Liver (tissue), 9 donors: ENCODE measurements around the gene EDIL3. TPM values are rescaled to one million over a fixed set of nuclear protein-coding genes. Genes with fewer than 3 reads are reported as not detected.

Experiments
- DNase-seq: peaks from one replicate; pipeline ENCODE4 v3.0.0-alpha.2; 2017; ENCODE audit warnings: low spot score
- H3K27ac ChIP-seq, 2 donors: one replicate each; pipeline ENCODE4 v1.7.0; 2013; ENCODE audit warnings: inconsistent platforms in 2 of 2, low read length in 2 of 2, control low read depth in 1 of 2, low read depth in 1 of 2, mild to moderate bottlenecking in 1 of 2
- H3K27me3 ChIP-seq, 4 donors: one replicate each; pipeline versions ENCODE4 v1.6.1 to v1.7.0; 2013; ENCODE audit warnings: low read length in 3 of 4, inconsistent platforms in 1 of 4, mild to moderate bottlenecking in 1 of 4, moderate library complexity in 1 of 4; ENCODE audit not compliant: control insufficient read depth in 4 of 4, insufficient read depth in 4 of 4
- H3K36me3 ChIP-seq, 4 donors: one replicate each; pipeline versions ENCODE4 v1.6.1 to v1.7.0; 2013; ENCODE audit warnings: low read length in 3 of 4, mild to moderate bottlenecking in 3 of 4, low read depth in 1 of 4, moderate library complexity in 1 of 4; ENCODE audit not compliant: control insufficient read depth in 4 of 4, insufficient read depth in 3 of 4
- H3K4me1 ChIP-seq, 4 donors: one replicate each; pipeline versions ENCODE4 v1.6.1 to v1.7.0; 2013; ENCODE audit warnings: low read length in 3 of 4, mild to moderate bottlenecking in 3 of 4, moderate library complexity in 1 of 4; ENCODE audit not compliant: control insufficient read depth in 4 of 4, insufficient read depth in 4 of 4
- H3K4me3 ChIP-seq, 3 donors: one replicate each; pipeline versions ENCODE4 v1.6.1 to v1.7.0; 2013; ENCODE audit warnings: low read length in 3 of 3, control low read depth in 1 of 3, low read depth in 1 of 3, mild to moderate bottlenecking in 1 of 3
- H3K9ac ChIP-seq, 2 donors: one replicate each; pipeline ENCODE4 v1.7.0; 2013; ENCODE audit warnings: low read length in 2 of 2, mild to moderate bottlenecking in 2 of 2, moderate library complexity in 2 of 2, control low read depth in 1 of 2, low read depth in 1 of 2
- H3K9me3 ChIP-seq, 4 donors: one replicate each; pipeline versions ENCODE4 v1.6.1 to v1.7.0; 2013; ENCODE audit warnings: low read length in 3 of 4; ENCODE audit not compliant: control insufficient read depth in 4 of 4
- CTCF ChIP-seq: fragments of 150-350 bp; IDR thresholded peaks from 2 replicates; pipeline ENCODE4 v1.5.1; 2017; ENCODE audit warnings: improper control_type of control experiment, low read depth, low read length; ENCODE audit not compliant: missing input control
- EGR1 ChIP-seq, 2 donors: IDR thresholded peaks; 2 replicates each; pipeline ENCODE4 v1.6.1; 2016 to 2018; ENCODE audit warnings: antibody characterized with exemption in 2 of 2, low read depth in 2 of 2
- FOXA1 ChIP-seq: IDR thresholded peaks from 2 replicates; pipeline ENCODE4 v1.6.1; 2016; ENCODE audit warnings: antibody characterized with exemption
- FOXA2 ChIP-seq: IDR thresholded peaks from 2 replicates; pipeline ENCODE4 v1.6.1; 2016; ENCODE audit warnings: antibody characterized with exemption
- HNF4A ChIP-seq, 2 donors: conservative IDR thresholded peaks; 2 replicates each; pipeline ENCODE4 v1.6.1; 2016; ENCODE audit warnings: antibody characterized with exemption in 2 of 2, mild to moderate bottlenecking in 2 of 2
- HNF4G ChIP-seq: IDR thresholded peaks from 2 replicates; pipeline ENCODE4 v1.6.1; 2016; ENCODE audit warnings: antibody characterized with exemption
- MAX ChIP-seq: IDR thresholded peaks from 2 replicates; pipeline ENCODE4 v1.6.1; 2016; ENCODE audit warnings: antibody characterized with exemption
- NR2F2 ChIP-seq: IDR thresholded peaks from 2 replicates; pipeline ENCODE4 v1.6.1; 2016; ENCODE audit warnings: antibody characterized with exemption
- REST ChIP-seq: IDR thresholded peaks from 2 replicates; pipeline ENCODE4 v1.6.1; 2016; ENCODE audit warnings: antibody characterized with exemption, mild to moderate bottlenecking
- RXRA ChIP-seq, 2 donors: IDR thresholded peaks; 2 replicates each; pipeline ENCODE4 v1.6.1; 2017 to 2018; ENCODE audit warnings: antibody characterized with exemption in 2 of 2, mild to moderate bottlenecking in 1 of 2
- TAF1 ChIP-seq: conservative IDR thresholded peaks from 2 replicates; pipeline ENCODE4 v1.6.1; 2016; ENCODE audit warnings: antibody characterized with exemption, mild to moderate bottlenecking
- YY1 ChIP-seq: IDR thresholded peaks from 2 replicates; pipeline ENCODE4 v1.6.1; 2016; ENCODE audit warnings: antibody characterized with exemption, mild to moderate bottlenecking
- WGBS: extraction: QIAGEN DNeasy Blood & Tissue Kit; methylation state at CpG from one replicate; pipeline ENCODE4 v1.1.7; 2013; 5-methylcytosine and 5-hydroxymethylcytosine counted together
- polyA plus RNA-seq, 2 donors: library from polyadenylated mRNA; stranded (reverse) in 1 of 2; unstranded in 1 of 2; fragments of 200-250 nt in 1 of 2; fragments of >200 nt in 1 of 2; fragmentation: Nextera tagmentation in 1 of 2; extraction: Ambion mirVana in 1 of 2; gene quantifications; one replicate each; pipeline versions ENCODE4 v1.2.1 to v1.2.3, GENCODE V29; 2013 to 2015
- total RNA-seq, 2 donors: library from RNA; depleted of rRNA; stranded (reverse); fragments of >200 nt; gene quantifications; one replicate each; pipeline ENCODE4 v1.2.3, GENCODE V29; 2014
- TF ChIP-seq, protein P1 (sequence below): IDR thresholded peaks from 2 replicates; pipeline ENCODE4 v1.6.1; 2016; ENCODE audit warnings: antibody characterized with exemption
- TF ChIP-seq, protein P2 (sequence below): IDR thresholded peaks from 2 replicates; pipeline ENCODE4 v1.6.1; 2016; ENCODE audit warnings: antibody characterized with exemption
- donor health status: healthy.
- donor health status: healthy.
- donor health status: healthy.
- donor health status: healthy.
- donor health status: healthy.

EDIL3 gene
- total and polyA plus RNA-seq, 4 donors, result 0.33 to 12.0 (median 0.76) TPM

GRCh38 chr5:84242286-84242685 is 142.4 kb downstream of the EDIL3 start:
- Histone ChIP-seq H3K4me1 (no peaks in the 10 kb centered on the region), H3K9me3 (no peaks in the 10 kb centered on the region), H3K9ac (no peak overlapping the region), H3K27me3 (no peaks in the 10 kb centered on the region), H3K27ac (no peak overlapping the region), H3K36me3 (no peaks in the 10 kb centered on the region), H3K4me3 (no peak overlapping the region)
- TF ChIP-seq EGR1 (IDR thresholded peaks at IDR 0.05; ENCODE audit: low read depth in 2 of 2) (no peak), FOXA1 (no peak), CTCF (no peak), YY1 (no peak), FOXA2 (no peak), MAX (no peak)
- TF ChIP-seq, protein P1, sequence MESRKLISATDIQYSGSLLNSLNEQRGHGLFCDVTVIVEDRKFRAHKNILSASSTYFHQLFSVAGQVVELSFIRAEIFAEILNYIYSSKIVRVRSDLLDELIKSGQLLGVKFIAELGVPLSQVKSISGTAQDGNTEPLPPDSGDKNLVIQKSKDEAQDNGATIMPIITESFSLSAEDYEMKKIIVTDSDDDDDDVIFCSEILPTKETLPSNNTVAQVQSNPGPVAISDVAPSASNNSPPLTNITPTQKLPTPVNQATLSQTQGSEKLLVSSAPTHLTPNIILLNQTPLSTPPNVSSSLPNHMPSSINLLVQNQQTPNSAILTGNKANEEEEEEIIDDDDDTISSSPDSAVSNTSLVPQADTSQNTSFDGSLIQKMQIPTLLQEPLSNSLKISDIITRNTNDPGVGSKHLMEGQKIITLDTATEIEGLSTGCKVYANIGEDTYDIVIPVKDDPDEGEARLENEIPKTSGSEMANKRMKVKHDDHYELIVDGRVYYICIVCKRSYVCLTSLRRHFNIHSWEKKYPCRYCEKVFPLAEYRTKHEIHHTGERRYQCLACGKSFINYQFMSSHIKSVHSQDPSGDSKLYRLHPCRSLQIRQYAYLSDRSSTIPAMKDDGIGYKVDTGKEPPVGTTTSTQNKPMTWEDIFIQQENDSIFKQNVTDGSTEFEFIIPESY, result no peak
- 93% methylated on average over 3 of the region's 3 CpGs for WGBS
- no peak for DNase-seq

- Histone ChIP-seq H3K36me3 (no peaks in the 10 kb centered on the region), H3K4me1 (no peaks in the 10 kb centered on the region), H3K27me3 (no peaks in the 10 kb centered on the region), H3K27ac (no peak overlapping the region), H3K4me3 (no peak overlapping the region), H3K9ac (no peak overlapping the region), H3K9me3 (no peaks in the 10 kb centered on the region)
- no peak for DNase-seq
- 46% methylated on average over 2 of the region's 2 CpGs for WGBS
- TF ChIP-seq, protein P1, result no peak
- TF ChIP-seq, protein P2, sequence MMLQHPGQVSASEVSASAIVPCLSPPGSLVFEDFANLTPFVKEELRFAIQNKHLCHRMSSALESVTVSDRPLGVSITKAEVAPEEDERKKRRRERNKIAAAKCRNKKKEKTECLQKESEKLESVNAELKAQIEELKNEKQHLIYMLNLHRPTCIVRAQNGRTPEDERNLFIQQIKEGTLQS, result no peak
- TF ChIP-seq EGR1 (IDR thresholded peaks at IDR 0.05; ENCODE audit: low read depth in 2 of 2) (no peak), RXRA (IDR thresholded peaks at IDR 0.05) (no peak), FOXA2 (no peak)
Measured at GRCh38 chr5:84239494-84239893, 145.2 kb downstream of the EDIL3 start.

- no peaks in the 10 kb centered on the region for H3K27me3 ChIP-seq
- no peaks in the 10 kb centered on the region for H3K36me3 ChIP-seq
- no peaks in the 10 kb centered on the region for H3K9me3 ChIP-seq
- no peak for TF ChIP-seq HNF4G
- TF ChIP-seq CTCF, result no peak
- no peak for TF ChIP-seq MAX
- no peak for TF ChIP-seq RXRA (IDR thresholded peaks at IDR 0.05)
- no peak for TF ChIP-seq YY1
- TF ChIP-seq HNF4A (conservative IDR thresholded peaks at IDR 0.05), result no peak
- no peak for TF ChIP-seq REST
- TF ChIP-seq FOXA2, result no peak
- TF ChIP-seq NR2F2, result no peak
- no peak for TF ChIP-seq TAF1
Measured at GRCh38 chr5:84237126-84237525, 147.6 kb downstream of the EDIL3 start.

More at GRCh38 chr5:84237126-84237525, 147.6 kb downstream of the EDIL3 start:
- H3K4me3 ChIP-seq, result no peak overlapping the region
- H3K4me1 ChIP-seq, result no peaks in the 10 kb centered on the region
- no peak for DNase-seq
- no peak overlapping the region for H3K27ac ChIP-seq
- H3K9ac ChIP-seq, result no peak overlapping the region
